SK-N-SH treated with all-trans-retinoic acid at 6 μM for 48 hours (cell line): ENCODE data around the gene HDAC1.

ENCODE experiments used
- ATAC-seq: fragments of 200-7000 bp; cut with Tn5 transposase; 3 replicates; pipeline ENCODE4 v1.9.1; 2020; ENCODE audit warnings: mild to moderate bottlenecking, moderate library complexity
- ARNTL ChIP-seq: fragments of 450-650 bp; formaldehyde crosslinking; IDR thresholded peaks from 2 replicates; pipeline ENCODE4 v1.5.0; 2020; ENCODE audit warnings: low read depth, mild to moderate bottlenecking, moderate library complexity, borderline replicate concordance
- CSDC2 ChIP-seq: fragments of 250-450 bp; sonication (Bioruptor Pico); IDR thresholded peaks from 2 replicates; pipeline ENCODE4 v1.5.0; 2020; ENCODE audit warnings: mild to moderate bottlenecking, moderate library complexity
- ESRRG ChIP-seq: fragments of 250-450 bp; sonication (Bioruptor Pico); IDR thresholded peaks from 2 replicates; pipeline ENCODE4 v1.6.1; 2021; ENCODE audit warnings: mild to moderate bottlenecking
- ISL1 ChIP-seq: fragments of 250-450 bp; sonication (Bioruptor Pico); IDR thresholded peaks from 2 replicates; pipeline ENCODE4 v2.1.2; 2022; ENCODE audit warnings: mild to moderate bottlenecking, moderate library complexity
- OSR1 ChIP-seq: fragments of 250-450 bp; sonication (Bioruptor Pico); IDR thresholded peaks from 2 replicates; pipeline ENCODE4 v1.8.0; 2022; ENCODE audit warnings: moderate library complexity, mild to moderate bottlenecking, inconsistent platforms
- PATZ1 ChIP-seq: fragments of 250-450 bp; sonication (Bioruptor Pico); IDR thresholded peaks from 2 replicates; pipeline ENCODE4 v1.8.0; 2020; ENCODE audit warnings: mild to moderate bottlenecking, moderate library complexity, borderline replicate concordance
- POU6F1 ChIP-seq: fragments of 250-450 bp; sonication (Bioruptor Pico); IDR thresholded peaks from 2 replicates; pipeline ENCODE4 v1.8.0; 2021; ENCODE audit warnings: low read depth, mild to moderate bottlenecking, moderate library complexity, borderline replicate concordance
- PPARA ChIP-seq: fragments of 250-450 bp; sonication (Bioruptor Pico); IDR thresholded peaks from 2 replicates; pipeline ENCODE4 v1.5.0; 2020; ENCODE audit warnings: mild to moderate bottlenecking, borderline replicate concordance
- SNAI2 ChIP-seq: fragments of 250-450 bp; sonication (Bioruptor Pico); IDR thresholded peaks from 2 replicates; pipeline ENCODE4 v1.5.0; 2020; ENCODE audit warnings: mild to moderate bottlenecking, moderate library complexity
- TCF4 ChIP-seq: fragments of 250-450 bp; sonication (Bioruptor Pico); IDR thresholded peaks from 2 replicates; pipeline ENCODE4 v1.8.0; 2021; ENCODE audit warnings: mild to moderate bottlenecking, moderate library complexity, borderline replicate concordance
- TOX ChIP-seq: fragments of 250-450 bp; sonication (Bioruptor Pico); IDR thresholded peaks from 2 replicates; pipeline ENCODE4 v1.8.0; 2021; ENCODE audit warnings: mild to moderate bottlenecking, moderate library complexity, borderline replicate concordance
- ZFP3 ChIP-seq: fragments of 250-450 bp; sonication (Bioruptor Pico); IDR thresholded peaks from 2 replicates; pipeline ENCODE4 v1.5.0; 2020; ENCODE audit warnings: mild to moderate bottlenecking, moderate library complexity
- ZNF565 ChIP-seq: fragments of 450-650 bp; formaldehyde crosslinking; conservative IDR thresholded peaks from 2 replicates; pipeline ENCODE4 v1.5.0; 2020; ENCODE audit warnings: low read depth, mild to moderate bottlenecking, moderate library complexity
- ZNF70 ChIP-seq: fragments of 450-650 bp; formaldehyde crosslinking; IDR thresholded peaks from 2 replicates; pipeline ENCODE4 v1.5.0; 2020; ENCODE audit warnings: mild to moderate bottlenecking, moderate library complexity
- TF ChIP-seq, protein P1 (sequence below): fragments of 250-450 bp; sonication (Bioruptor Pico); IDR thresholded peaks from 2 replicates; pipeline ENCODE4 v1.5.0; 2020; ENCODE audit warnings: mild to moderate bottlenecking, moderate library complexity
- TF ChIP-seq, protein P2 (sequence below): fragments of 250-450 bp; sonication (Bioruptor Pico); IDR thresholded peaks from 2 replicates; pipeline ENCODE4 v1.5.1; 2020; ENCODE audit warnings: low read depth, mild to moderate bottlenecking, moderate library complexity
- TF ChIP-seq, protein P3 (sequence below): fragments of 250-450 bp; sonication (Bioruptor Pico); IDR thresholded peaks from 2 replicates; pipeline ENCODE4 v1.5.1; 2021; ENCODE audit warnings: mild to moderate bottlenecking, moderate library complexity

Gene HDAC1

GRCh38 chr1:32316903-32317277 lies 25.0 kb downstream of the HDAC1 start (continued):
- TF ChIP-seq PATZ1 (CRISPR knock-in tag) (no peak), PPARA (CRISPR knock-in tag) (no peak), ZNF70 (no peak)

DNA sequence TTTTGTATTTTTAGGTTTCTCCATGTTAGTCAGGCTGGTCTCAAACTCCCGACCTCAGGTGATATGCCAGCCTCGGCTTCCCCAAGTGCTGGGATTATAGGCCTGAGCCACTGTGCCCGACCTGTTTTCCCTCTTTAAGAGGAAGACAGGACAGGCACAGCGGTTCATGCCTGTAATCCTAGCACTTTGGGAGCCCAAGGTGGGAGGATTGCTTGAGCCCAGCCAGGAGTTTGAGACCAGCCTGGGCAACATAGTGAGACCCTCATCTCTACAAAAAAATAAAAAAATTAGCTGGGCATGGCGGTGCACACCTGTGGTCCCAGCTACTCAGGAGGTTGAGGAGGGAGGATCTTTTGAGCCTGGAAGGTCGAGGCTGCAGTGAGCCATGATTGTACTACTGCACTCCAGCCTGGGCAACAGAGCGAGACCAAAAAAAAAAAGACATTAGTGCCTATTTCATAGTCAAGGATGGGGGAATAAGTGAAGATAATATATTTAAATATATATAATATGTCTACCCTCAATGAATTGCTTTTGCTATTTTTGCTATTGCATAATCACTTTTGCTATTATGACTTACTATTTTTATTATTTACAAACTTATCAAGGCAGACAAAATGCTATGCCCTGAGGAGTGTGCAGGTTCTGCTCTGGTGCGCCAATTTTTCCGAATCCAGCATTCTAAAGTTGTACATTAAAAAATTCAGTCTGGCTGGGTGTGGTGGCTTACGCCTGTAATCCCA lies 26.4 kb downstream of the HDAC1 start:
- TF ChIP-seq ZNF565 (CRISPR knock-in tag) = no peak
- TF ChIP-seq, all 23 proteins: peak for 0

DNA sequence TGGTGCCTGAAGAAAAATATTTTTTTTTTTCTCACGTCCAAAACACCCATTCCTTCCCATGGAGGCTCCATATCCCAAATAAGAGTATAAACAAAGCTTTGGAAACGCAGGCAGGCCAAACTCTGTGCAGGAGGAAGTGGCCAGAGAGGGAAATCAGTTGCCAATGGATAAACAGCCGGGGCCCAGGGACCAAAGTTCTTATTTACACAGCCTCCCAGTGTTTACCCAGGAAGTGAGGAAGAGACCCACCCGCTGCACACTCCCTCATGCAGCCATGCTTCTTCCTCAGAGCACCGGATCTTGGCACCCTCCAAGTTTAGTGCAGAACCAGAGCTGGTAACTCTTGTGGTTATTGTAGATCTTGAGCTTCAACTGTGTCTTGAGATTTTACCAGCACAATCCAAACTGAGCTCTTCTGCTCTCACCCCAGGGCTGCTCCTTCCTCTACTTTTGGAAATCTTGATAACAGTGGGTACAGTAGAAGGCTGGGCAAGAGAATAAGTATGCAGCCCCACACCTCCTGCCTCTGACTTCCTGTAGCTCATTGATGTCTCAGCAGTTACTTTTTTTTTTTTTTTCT lies 29.9 kb downstream of the HDAC1 start:
- no peak for ATAC-seq
- TF ChIP-seq ARNTL (CRISPR knock-in tag) (no peak), ZNF70 (no peak), TCF4 (CRISPR knock-in tag) (no peak), TOX (CRISPR knock-in tag) (no peak), SNAI2 (CRISPR knock-in tag) (no peak), OSR1 (no peak), POU6F1 (CRISPR knock-in tag) (no peak), ESRRG (no peak), ISL1 (CRISPR knock-in tag) (no peak), PPARA (CRISPR knock-in tag) (no peak), ZFP3 (no peak), PATZ1 (CRISPR knock-in tag) (no peak), CSDC2 (CRISPR knock-in tag) (no peak)
- TF ChIP-seq, protein P1, sequence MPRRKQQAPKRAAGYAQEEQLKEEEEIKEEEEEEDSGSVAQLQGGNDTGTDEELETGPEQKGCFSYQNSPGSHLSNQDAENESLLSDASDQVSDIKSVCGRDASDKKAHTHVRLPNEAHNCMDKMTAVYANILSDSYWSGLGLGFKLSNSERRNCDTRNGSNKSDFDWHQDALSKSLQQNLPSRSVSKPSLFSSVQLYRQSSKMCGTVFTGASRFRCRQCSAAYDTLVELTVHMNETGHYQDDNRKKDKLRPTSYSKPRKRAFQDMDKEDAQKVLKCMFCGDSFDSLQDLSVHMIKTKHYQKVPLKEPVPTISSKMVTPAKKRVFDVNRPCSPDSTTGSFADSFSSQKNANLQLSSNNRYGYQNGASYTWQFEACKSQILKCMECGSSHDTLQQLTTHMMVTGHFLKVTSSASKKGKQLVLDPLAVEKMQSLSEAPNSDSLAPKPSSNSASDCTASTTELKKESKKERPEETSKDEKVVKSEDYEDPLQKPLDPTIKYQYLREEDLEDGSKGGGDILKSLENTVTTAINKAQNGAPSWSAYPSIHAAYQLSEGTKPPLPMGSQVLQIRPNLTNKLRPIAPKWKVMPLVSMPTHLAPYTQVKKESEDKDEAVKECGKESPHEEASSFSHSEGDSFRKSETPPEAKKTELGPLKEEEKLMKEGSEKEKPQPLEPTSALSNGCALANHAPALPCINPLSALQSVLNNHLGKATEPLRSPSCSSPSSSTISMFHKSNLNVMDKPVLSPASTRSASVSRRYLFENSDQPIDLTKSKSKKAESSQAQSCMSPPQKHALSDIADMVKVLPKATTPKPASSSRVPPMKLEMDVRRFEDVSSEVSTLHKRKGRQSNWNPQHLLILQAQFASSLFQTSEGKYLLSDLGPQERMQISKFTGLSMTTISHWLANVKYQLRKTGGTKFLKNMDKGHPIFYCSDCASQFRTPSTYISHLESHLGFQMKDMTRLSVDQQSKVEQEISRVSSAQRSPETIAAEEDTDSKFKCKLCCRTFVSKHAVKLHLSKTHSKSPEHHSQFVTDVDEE (CRISPR knock-in tag) = no peak
- TF ChIP-seq, protein P2, sequence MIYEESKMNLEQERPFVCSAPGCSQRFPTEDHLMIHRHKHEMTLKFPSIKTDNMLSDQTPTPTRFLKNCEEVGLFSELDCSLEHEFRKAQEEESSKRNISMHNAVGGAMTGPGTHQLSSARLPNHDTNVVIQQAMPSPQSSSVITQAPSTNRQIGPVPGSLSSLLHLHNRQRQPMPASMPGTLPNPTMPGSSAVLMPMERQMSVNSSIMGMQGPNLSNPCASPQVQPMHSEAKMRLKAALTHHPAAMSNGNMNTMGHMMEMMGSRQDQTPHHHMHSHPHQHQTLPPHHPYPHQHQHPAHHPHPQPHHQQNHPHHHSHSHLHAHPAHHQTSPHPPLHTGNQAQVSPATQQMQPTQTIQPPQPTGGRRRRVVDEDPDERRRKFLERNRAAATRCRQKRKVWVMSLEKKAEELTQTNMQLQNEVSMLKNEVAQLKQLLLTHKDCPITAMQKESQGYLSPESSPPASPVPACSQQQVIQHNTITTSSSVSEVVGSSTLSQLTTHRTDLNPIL (CRISPR knock-in tag) = no peak
- TF ChIP-seq, protein P3, sequence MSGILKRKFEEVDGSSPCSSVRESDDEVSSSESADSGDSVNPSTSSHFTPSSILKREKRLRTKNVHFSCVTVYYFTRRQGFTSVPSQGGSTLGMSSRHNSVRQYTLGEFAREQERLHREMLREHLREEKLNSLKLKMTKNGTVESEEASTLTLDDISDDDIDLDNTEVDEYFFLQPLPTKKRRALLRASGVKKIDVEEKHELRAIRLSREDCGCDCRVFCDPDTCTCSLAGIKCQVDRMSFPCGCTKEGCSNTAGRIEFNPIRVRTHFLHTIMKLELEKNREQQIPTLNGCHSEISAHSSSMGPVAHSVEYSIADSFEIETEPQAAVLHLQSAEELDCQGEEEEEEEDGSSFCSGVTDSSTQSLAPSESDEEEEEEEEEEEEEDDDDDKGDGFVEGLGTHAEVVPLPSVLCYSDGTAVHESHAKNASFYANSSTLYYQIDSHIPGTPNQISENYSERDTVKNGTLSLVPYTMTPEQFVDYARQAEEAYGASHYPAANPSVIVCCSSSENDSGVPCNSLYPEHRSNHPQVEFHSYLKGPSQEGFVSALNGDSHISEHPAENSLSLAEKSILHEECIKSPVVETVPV (CRISPR knock-in tag) = no peak

More for the DNA sequence above, 26.4 kb downstream of the HDAC1 start:
- no peak for ATAC-seq
